RWPE1 (cell line): Measurements from ENCODE around the gene DTX3.

Experiments
- CTCF ChIA-PET: fragments of 350-600 bp; sonication (Branson Sonifier 250); formaldehyde crosslinking; extraction: SDS; loops from one replicate; lab custom pipeline; 2021; lab: Yijun Ruan, JAX
- POLR2A ChIA-PET: fragments of 400-600 bp; formaldehyde crosslinking; extraction: SDS; loops from one replicate; lab custom pipeline; 2020; ENCODE audit warnings: antibody characterized with exemption; ENCODE audit not compliant: low non-redundant PET; lab: Yijun Ruan, JAX
- DNase-seq: peaks from one replicate; pipeline ENCODE4 v3.0.0; 2012; ENCODE audit warnings: low spot score
- H3K27ac ChIP-seq: fragments of 450-650 bp; 2 replicates; pipeline ENCODE4 v1.5.1; 2017
- CTCF ChIP-seq: fragments of 450-650 bp; conservative IDR thresholded peaks from 2 replicates; pipeline ENCODE4 v1.5.1; 2017; ENCODE audit warnings: low read depth, mild to moderate bottlenecking

The DTX3 gene

GRCh38 chr12:57625261-57626032 lies 20.8 kb downstream of the DTX3 start:
- DNase-seq: no peak
- TF ChIP-seq CTCF: no peak
- ChIA-PET POLR2A (no interaction called here), CTCF (interaction anchor here (0.7 to 2.6 kb wide), 2 partner anchors 20 to 42 kb away, joined by 3 to 12 read pairs; no protein-coding TSS in a partner anchor)
- H3K27ac ChIP-seq: no peak overlapping the region

- TF ChIP-seq CTCF: no peak
- ChIA-PET CTCF (interaction anchor here (0.7 to 2.6 kb wide), 3 partner anchors 21 to 43 kb away, joined by 3 to 12 read pairs (median 3); no protein-coding TSS in a partner anchor), POLR2A (no interaction called here)
- DNase-seq: no peak
- H3K27ac ChIP-seq: no peak overlapping the region
Measured at GRCh38 chr12:57626111-57626920, 21.7 kb downstream of the DTX3 start.

GRCh38 chr12:57626921-57627445 lies 22.4 kb downstream of the DTX3 start:
- DNase-seq: no peak
- ChIA-PET CTCF (interaction anchor here (0.6 to 1.0 kb wide), 3 partner anchors 43 to 67 kb away, joined by 3 read pairs; partner anchors contain the start of gene OS9), POLR2A (no interaction called here)
- H3K27ac ChIP-seq: no peak overlapping the region
- no peak for TF ChIP-seq CTCF

DNA sequence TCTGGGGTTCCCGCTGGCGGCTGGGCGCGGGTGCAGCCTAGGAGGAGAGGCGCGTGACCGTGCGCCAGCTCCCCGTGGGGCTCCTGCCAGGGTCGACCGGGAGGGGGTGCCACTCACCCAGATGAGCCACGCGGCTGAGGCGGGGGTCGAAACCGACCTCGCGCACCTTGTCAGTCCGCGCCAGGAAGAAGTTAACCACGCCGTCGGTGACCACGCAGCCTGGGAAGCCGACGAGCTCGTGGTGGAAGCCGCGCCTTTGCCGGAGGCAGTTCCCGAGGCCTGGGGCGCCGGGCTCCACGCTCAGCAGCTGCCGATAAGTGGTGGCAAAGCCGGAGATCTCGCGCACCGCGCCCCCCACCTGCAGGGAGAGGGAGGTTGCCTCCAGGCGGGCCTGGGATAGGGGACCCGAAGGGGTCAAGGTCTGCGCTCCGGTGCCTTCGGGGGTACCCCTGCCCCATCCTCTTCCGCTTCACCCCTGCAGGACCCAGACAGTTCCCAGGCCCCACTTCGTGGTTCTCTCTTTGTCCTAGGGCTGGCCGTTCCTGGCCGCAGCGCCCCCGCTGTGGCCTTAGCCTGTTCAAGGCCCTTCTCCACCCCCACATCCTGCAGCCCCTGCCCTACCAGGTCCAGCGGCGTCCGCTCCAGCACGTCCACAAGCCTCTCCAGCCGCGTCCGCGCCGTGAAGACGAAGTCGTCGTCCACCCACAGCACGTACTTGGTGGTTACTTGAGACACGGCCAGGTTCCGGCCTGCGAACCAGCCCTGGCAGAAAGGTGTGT lies 23.1 kb downstream of the DTX3 start:
- ChIA-PET POLR2A (no interaction called here), CTCF (interaction anchor here (0.6 to 1.0 kb wide), 5 partner anchors 36 to 66 kb away, joined by 3 to 4 read pairs (median 3); partner anchors contain the start of gene OS9)
- no peak for TF ChIP-seq CTCF

DNA sequence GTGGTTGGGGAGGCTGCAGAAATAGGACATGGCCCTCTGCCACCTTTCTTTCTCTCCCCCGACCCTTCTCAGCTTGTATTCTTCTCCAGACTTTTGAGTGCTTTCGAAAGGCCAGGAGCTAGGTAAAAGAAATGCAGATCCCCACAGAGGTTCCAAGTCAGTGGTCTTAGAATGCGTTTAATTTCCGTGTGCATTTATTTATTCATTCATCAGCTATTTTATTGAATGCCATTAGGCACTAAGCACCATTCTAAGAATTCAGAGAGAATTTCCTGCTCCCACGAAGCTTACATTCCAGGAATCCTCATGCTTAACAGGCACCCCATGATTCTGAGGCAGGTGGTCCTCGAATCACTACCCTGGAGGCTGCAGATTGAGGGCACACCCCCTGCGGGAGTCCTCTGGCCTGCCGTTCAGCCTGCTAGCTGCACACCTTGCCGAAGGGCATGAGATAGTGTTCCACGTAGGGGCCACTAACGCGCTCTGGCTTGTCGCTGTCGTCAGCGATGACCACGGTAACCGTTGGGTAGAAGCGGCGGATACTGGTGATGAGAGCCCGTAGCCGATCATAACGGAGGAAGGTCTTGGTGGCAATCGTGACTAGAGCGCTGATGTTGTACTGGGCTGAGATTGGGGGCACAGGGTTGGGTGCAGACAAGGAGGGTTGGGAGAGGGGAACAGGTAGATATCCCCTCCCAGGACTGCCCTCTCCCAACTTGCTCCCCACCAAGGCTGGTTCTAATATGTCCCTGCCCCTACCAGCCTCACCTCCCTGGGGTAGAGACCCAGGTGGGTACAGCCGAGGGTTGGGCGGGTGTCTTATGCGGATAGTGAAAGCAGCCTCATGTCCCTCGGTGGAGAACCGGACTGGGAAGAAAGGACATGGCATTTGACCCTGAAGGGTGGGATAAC lies 23.9 kb downstream of the DTX3 start:
- POLR2A ChIA-PET: no interaction called here
- TF ChIP-seq CTCF: no peak
- no peak for DNase-seq
- H3K27ac ChIP-seq: no peak overlapping the region
- CTCF ChIA-PET: interaction anchor here (0.6 to 0.7 kb wide), 2 partner anchors 37 to 43 kb away, joined by 3 to 4 read pairs; no protein-coding TSS in a partner anchor

More for the DNA sequence above, 23.1 kb downstream of the DTX3 start:
- H3K27ac ChIP-seq: no peak overlapping the region
- no peak for DNase-seq
